Thoracic aorta (tissue), 2 donors: Measurements from ENCODE around the gene BRD9. TPM values are rescaled to one million over a fixed set of nuclear protein-coding genes. Genes with fewer than 3 reads are reported as not detected.
"Not testable (repeated sequence)": the region's sequence is repeated elsewhere in the genome, so short reads cannot be mapped to it uniquely, and the experiment has no call there.

ENCODE experiments used
- ATAC-seq: fragments of 150-250 bp; one replicate; pipeline ENCODE4 v1.8.0; 2017; ENCODE audit warnings: low read depth; ENCODE audit not compliant: insufficient number of reproducible peaks, low FRiP score
- DNase-seq: peaks from one replicate; pipeline ENCODE4 v3.0.0-alpha.2; 2020; ENCODE audit warnings: low spot score
- H3K27ac ChIP-seq, 2 donors: fragments of 200-600 bp; sonication (generic); 1 replicate in 1 of 2; 2 replicates in 1 of 2; pipeline ENCODE4 v1.5.1; 2016; ENCODE audit warnings: mild to moderate bottlenecking in 2 of 2, moderate library complexity in 2 of 2
- H3K27me3 ChIP-seq: fragments of 200-600 bp; sonication (generic); replicated peaks from 2 replicates; pipeline ENCODE4 v1.6.0; 2016; ENCODE audit warnings: mild to moderate bottlenecking; ENCODE audit not compliant: insufficient read depth
- H3K36me3 ChIP-seq: fragments of 200-600 bp; sonication (generic); one replicate; pipeline ENCODE4 v1.5.1; 2016
- H3K4me1 ChIP-seq, 2 donors: fragments of 200-600 bp; sonication (generic); 1 replicate in 1 of 2; 2 replicates in 1 of 2; pipeline versions ENCODE4 v1.5.1 to v1.6.0; 2016; ENCODE audit warnings: low read depth in 2 of 2, mild to moderate bottlenecking in 1 of 2; ENCODE audit not compliant: control insufficient read depth in 1 of 2
- H3K4me3 ChIP-seq: fragments of 200-600 bp; sonication (generic); 2 replicates; pipeline ENCODE4 v1.5.1; 2016; ENCODE audit warnings: mild to moderate bottlenecking
- H3K9me3 ChIP-seq: fragments of 200-600 bp; sonication (generic); 2 replicates; pipeline ENCODE4 v1.5.1; 2016
- CTCF ChIP-seq: fragments of 200-600 bp; sonication (generic); IDR thresholded peaks from one replicate; pipeline ENCODE4 v1.5.1; 2019; ENCODE audit warnings: antibody characterized with exemption
- total RNA-seq, 2 donors: library from RNA; depleted of rRNA; stranded (reverse); fragments of >200 nt; gene quantifications; one replicate each; pipeline versions ENCODE4 v1.1.0 to v1.2.3, GENCODE V29; 2016

The BRD9 gene
- total RNA-seq, 2 donors from 2014 or later = 30.7 to 54.5 TPM

DNA sequence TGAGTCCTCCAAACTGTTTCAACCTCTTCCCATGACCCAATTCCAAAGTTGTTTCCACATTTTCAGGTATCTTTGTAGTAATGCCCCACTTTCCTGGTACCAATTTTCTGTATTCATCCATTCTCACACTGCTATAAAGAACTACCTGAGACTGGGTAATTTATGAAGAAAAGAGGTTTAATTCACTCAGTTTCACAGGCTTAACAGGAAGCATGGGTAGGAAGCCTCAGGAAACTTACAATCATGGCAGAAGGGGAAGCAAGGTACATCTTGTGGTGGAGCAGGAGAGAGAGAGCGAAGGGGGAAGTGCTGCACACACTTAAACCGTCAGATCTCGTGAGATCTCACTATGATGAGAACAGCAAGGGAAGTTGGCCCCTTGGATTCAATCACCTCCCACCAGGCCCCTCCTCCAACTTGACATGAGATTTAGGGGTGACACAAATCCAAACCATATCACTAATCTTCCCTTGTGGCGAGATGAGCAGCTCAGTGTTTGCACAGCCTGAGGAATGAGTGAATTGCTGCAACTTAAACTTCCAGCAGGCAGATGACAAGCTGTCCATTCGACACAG lies 43.0 kb upstream of the BRD9 start:
- Histone ChIP-seq H3K27me3 (no peaks in the 10 kb centered on the region), H3K36me3 (no peaks in the 10 kb centered on the region), H3K4me1 (no peaks in the 10 kb centered on the region), H3K9me3 (no peaks in the 10 kb centered on the region), H3K27ac (no peak overlapping the region), H3K4me3 (no peak overlapping the region)
- ATAC-seq (no peak), DNase-seq (no peak)
- no peak for TF ChIP-seq CTCF

- DNase-seq, ATAC-seq, H3K4me3 ChIP-seq, H3K9me3 ChIP-seq, H3K4me1 ChIP-seq, H3K27ac ChIP-seq, H3K27me3 ChIP-seq, H3K36me3 ChIP-seq: not testable (repeated sequence)
Measured at GRCh38 chr5:934381-934967, 41.9 kb upstream of the BRD9 start.

GRCh38 chr5:933951-934350 lies 41.4 kb upstream of the BRD9 start:
- ATAC-seq, H3K4me1 ChIP-seq, H3K9me3 ChIP-seq, H3K27ac ChIP-seq, H3K36me3 ChIP-seq, H3K4me3 ChIP-seq, DNase-seq, H3K27me3 ChIP-seq: not testable (repeated sequence)

GRCh38 chr5:933251-933861 lies 40.8 kb upstream of the BRD9 start:
- no peak for ATAC-seq
- Histone ChIP-seq H3K36me3 (no peaks in the 10 kb centered on the region), H3K27ac (no peak overlapping the region), H3K4me3 (no peak overlapping the region), H3K27me3 (no peaks in the 10 kb centered on the region), H3K4me1 (no peaks in the 10 kb centered on the region), H3K9me3 (no peaks in the 10 kb centered on the region)
- TF ChIP-seq CTCF = no peak
- DNase-seq = no peak

DNA sequence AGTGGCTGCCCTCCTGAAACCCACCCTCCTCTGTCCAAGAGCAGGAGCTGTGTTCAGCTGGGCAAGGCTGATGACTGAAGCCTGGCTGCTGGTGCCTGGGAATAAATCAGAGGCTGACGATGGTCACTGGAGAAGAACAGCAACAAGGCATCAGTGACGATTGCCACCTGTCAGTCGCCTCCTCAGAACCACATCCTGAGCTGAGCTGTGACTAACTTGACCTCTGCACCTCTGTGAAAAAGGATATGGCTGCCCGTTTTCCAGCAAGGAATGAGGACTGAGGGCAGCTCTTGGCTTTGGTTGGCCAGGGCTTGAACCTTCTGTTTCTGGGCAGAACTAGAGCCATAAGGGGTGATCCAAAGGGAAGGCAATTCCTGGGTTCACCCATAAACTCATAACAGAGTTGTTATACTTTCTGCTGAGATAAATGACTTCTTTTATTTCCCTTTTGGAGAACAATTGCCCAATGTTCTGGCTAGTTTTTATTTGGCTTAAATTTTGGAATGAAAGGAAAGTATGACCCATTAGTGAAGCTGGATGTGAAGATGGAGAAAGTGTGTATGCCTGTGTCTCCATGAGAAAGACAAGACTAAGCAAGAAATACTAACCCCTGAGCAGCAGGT lies 40.1 kb upstream of the BRD9 start:
- no peak overlapping the region for H3K4me3 ChIP-seq
- H3K27ac ChIP-seq = no peak overlapping the region
- no peaks in the 10 kb centered on the region for H3K36me3 ChIP-seq
- no peak for DNase-seq
- no peak for ATAC-seq
- TF ChIP-seq CTCF = no peak
- H3K4me1 ChIP-seq = no peaks in the 10 kb centered on the region
- H3K27me3 ChIP-seq = no peaks in the 10 kb centered on the region
- no peaks in the 10 kb centered on the region for H3K9me3 ChIP-seq

DNA sequence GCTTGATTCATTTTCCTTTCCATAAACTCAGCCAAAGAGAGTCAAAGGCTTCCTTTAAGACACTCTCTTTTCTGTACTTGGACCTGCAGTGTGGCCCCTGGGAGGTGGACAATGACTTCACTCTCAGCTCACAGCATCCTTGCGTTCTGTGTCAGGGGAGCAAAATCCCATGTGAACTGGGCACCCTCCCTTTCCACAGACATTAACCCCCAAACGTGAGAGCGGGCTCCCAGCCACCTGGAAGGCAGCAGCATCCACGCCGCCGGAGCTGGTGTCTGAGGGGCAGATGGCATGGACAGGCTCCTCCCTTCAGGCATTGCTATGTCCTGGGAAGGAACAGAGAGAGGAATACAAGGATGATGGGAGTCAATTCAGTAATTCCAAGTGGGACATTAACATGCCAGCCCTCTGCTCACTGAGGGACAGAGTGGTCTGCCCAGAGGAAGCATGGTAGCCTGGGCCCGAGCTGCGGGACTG lies 39.6 kb upstream of the BRD9 start:
- Histone ChIP-seq H3K9me3 (no peaks in the 10 kb centered on the region), H3K27me3 (no peaks in the 10 kb centered on the region), H3K27ac (no peak overlapping the region), H3K4me3 (no peak overlapping the region), H3K36me3 (no peaks in the 10 kb centered on the region), H3K4me1 (no peaks in the 10 kb centered on the region)
- ATAC-seq = no peak
- TF ChIP-seq CTCF = no peak
- DNase-seq = no peak
